Astrocyte of the spinal cord (primary cell): ENCODE data around the gene C12orf56.

Source experiments
- DNase-seq: peaks from one replicate; pipeline ENCODE4 v3.0.0; 2011; ENCODE audit warnings: low read depth, low spot score
- H3K4me3 ChIP-seq: 2 replicates; pipeline ENCODE4 v1.5.1; 2011; ENCODE audit warnings: low read depth, mild to moderate bottlenecking, low read length, moderate library complexity
- in situ Hi-C: cut with HindIII; loops from 2 replicates; pipeline ENCODE4 v1.10.0; 2017; ENCODE audit warnings: low sequenced_read_pairs
- TF ChIP-seq, protein P1 (sequence below): IDR thresholded peaks from 2 replicates; pipeline ENCODE4 v1.5.1; 2012; ENCODE audit warnings: low read depth, mild to moderate bottlenecking, low read length, inconsistent platforms

Gene C12orf56

DNA sequence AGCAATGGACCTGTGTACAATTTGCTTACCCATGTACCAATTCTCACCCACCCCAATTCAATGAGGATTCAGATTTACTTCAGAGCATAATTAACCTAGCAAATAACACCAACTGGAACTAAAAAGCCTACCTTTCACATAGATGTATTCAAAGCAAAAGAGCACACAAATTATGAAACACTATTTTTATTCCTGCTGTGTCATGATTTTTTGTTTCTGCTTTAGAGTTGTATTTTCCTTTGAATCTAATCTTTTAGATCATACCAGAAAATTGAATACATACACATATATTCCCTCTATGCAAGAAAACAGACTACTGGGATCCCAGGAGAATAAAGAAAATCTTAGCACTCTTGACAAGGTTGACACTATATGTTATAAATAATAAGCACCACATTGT is 174.3 kb downstream of the C12orf56 start:
- TF ChIP-seq, protein P1, sequence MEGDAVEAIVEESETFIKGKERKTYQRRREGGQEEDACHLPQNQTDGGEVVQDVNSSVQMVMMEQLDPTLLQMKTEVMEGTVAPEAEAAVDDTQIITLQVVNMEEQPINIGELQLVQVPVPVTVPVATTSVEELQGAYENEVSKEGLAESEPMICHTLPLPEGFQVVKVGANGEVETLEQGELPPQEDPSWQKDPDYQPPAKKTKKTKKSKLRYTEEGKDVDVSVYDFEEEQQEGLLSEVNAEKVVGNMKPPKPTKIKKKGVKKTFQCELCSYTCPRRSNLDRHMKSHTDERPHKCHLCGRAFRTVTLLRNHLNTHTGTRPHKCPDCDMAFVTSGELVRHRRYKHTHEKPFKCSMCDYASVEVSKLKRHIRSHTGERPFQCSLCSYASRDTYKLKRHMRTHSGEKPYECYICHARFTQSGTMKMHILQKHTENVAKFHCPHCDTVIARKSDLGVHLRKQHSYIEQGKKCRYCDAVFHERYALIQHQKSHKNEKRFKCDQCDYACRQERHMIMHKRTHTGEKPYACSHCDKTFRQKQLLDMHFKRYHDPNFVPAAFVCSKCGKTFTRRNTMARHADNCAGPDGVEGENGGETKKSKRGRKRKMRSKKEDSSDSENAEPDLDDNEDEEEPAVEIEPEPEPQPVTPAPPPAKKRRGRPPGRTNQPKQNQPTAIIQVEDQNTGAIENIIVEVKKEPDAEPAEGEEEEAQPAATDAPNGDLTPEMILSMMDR: no peak
- no peak overlapping the region for H3K4me3 ChIP-seq
- DNase-seq: no peak
- in situ Hi-C loops: no loop called here
